ENCODE measurements around the gene SPATS2.
"Not testable (repeated sequence)": the region's sequence is repeated elsewhere in the genome, so short reads cannot be mapped to it uniquely, and the experiment has no call there.

Gene SPATS2

DNA sequence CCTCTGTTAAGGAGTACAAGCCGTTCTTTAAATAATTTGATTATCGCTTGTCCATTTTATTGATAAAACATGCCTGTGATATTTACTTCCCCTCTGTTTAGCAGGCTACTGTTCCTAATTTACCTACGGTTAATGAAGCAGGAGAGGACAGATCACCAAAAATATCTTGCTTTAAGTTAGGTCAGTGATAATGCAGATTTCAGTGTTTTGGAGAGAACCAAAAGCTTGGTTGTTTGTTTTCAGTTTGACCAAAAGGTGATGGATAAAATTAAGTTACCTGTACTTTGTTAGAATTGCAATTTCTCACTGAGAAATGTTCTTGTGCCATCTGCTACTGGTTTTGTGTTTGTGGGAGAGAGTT lies 958 bp downstream of the SPATS2 start:
- Histone ChIP-seq H3K36me3 (ENCODE audit: insufficient read depth, insufficient read length, low read length) (peaks cover 6% of the 10 kb centered on the region), H3K9me3 (ENCODE audit: insufficient read depth, low read length) (no peaks in the 10 kb centered on the region), H3K9ac (ENCODE audit: insufficient read length, low read depth) (peak overlapping the region; percentile 75), H3K4me1 (ENCODE audit: insufficient read depth, insufficient read length) (peaks cover 3% of the 10 kb centered on the region), H3K4me3 (ENCODE audit: insufficient read length, low read depth) (peak overlapping the region; percentile 66), H3K27me3 (ENCODE audit: insufficient read depth, insufficient read length) (no peaks in the 10 kb centered on the region)
- DNase-seq (ENCODE audit: low read depth, low spot score) = no peak
- no peak for TF ChIP-seq SUZ12 (IDR thresholded peaks at IDR 0.05; ENCODE audit: extremely low read depth, insufficient read depth, insufficient read length)
- no peak for TF ChIP-seq ZNF274 (IDR thresholded peaks at IDR 0.05; ENCODE audit: low read depth, low read length)
- TF ChIP-seq YY1 (IDR thresholded peaks at IDR 0.05; ENCODE audit: insufficient read depth, insufficient read length) = no peak

GRCh38 chr12:49369411-49370145 lies 2.3 kb downstream of the SPATS2 start:
- Histone ChIP-seq H3K4me1 (ENCODE audit: insufficient read depth, insufficient read length) (peaks cover 3% of the 10 kb centered on the region), H3K9ac (ENCODE audit: insufficient read length, low read depth) (no peak overlapping the region)
- DNase-seq (ENCODE audit: low read depth, low spot score) = no peak

DNA sequence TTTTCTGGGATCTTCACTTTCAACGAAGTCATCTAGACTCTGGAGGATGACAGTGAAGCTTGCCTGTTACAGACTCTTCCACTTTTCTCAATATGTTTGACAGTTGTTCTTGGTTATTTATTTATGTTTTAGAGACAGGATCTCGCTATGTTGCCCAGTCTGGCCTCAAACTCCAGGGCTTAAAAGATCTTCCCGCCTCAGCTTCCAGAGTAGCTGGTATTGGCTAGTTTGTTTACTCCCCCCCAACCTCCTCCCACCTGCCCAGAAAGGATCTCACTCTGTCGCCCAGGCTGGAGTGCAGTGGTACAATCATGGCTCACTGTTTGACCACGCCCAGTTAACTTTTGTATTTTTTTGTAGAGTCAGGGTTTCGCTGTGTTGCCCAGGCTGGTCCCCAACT lies 3.3 kb downstream of the SPATS2 start:
- H3K36me3 ChIP-seq (ENCODE audit: insufficient read depth, insufficient read length, low read length) = peaks cover 6% of the 10 kb centered on the region
- H3K27me3 ChIP-seq (ENCODE audit: insufficient read depth, insufficient read length) = no peaks in the 10 kb centered on the region
- H3K4me1 ChIP-seq (ENCODE audit: insufficient read depth, insufficient read length) = peaks cover 2% of the 10 kb centered on the region
- H3K4me3 ChIP-seq (ENCODE audit: insufficient read length, low read depth) = no peak overlapping the region
- no peak for DNase-seq (ENCODE audit: low read depth, low spot score)
- no peak overlapping the region for H3K9ac ChIP-seq (ENCODE audit: insufficient read length, low read depth)
- no peak for TF ChIP-seq SUZ12 (IDR thresholded peaks at IDR 0.05; ENCODE audit: extremely low read depth, insufficient read depth, insufficient read length)
- no peak for TF ChIP-seq YY1 (IDR thresholded peaks at IDR 0.05; ENCODE audit: insufficient read depth, insufficient read length)
- no peak for TF ChIP-seq ZNF274 (IDR thresholded peaks at IDR 0.05; ENCODE audit: low read depth, low read length)
- no peaks in the 10 kb centered on the region for H3K9me3 ChIP-seq (ENCODE audit: insufficient read depth, low read length)

More at GRCh38 chr12:49369411-49370145, 2.3 kb downstream of the SPATS2 start:
- Histone ChIP-seq H3K4me3 (ENCODE audit: insufficient read length, low read depth) (no peak overlapping the region), H3K36me3 (ENCODE audit: insufficient read depth, insufficient read length, low read length) (peaks cover 6% of the 10 kb centered on the region), H3K27me3 (ENCODE audit: insufficient read depth, insufficient read length) (no peaks in the 10 kb centered on the region), H3K9me3 (ENCODE audit: insufficient read depth, low read length) (no peaks in the 10 kb centered on the region)
- no peak for TF ChIP-seq SUZ12 (IDR thresholded peaks at IDR 0.05; ENCODE audit: extremely low read depth, insufficient read depth, insufficient read length)
- TF ChIP-seq YY1 (IDR thresholded peaks at IDR 0.05; ENCODE audit: insufficient read depth, insufficient read length) = no peak
- no peak for TF ChIP-seq ZNF274 (IDR thresholded peaks at IDR 0.05; ENCODE audit: low read depth, low read length)

DNA sequence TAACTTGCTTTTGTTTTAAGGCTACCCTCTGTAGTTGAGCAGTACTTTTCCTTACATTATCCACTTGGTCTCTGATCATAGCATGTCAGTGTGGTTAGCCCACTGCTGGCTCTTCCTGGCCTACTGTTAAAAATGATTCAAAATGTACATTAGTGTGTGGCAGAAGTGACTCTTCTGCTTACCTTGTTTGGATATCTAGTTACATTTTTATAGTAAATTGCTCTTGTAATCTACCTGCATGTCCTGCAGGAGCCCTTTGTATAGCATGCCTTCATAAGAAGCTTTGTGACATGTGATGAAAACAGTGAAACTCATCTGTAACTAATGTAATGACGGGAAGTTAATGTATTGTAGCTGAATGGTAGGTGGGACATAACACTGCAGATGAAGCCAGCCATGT lies 8.1 kb downstream of the SPATS2 start:
- no peak for DNase-seq (ENCODE audit: low read depth, low spot score)
- no peaks in the 10 kb centered on the region for H3K4me1 ChIP-seq (ENCODE audit: insufficient read depth, insufficient read length)
- H3K27me3 ChIP-seq (ENCODE audit: insufficient read depth, insufficient read length) = no peaks in the 10 kb centered on the region
- no peak overlapping the region for H3K4me3 ChIP-seq (ENCODE audit: insufficient read length, low read depth)
- no peak overlapping the region for H3K9ac ChIP-seq (ENCODE audit: insufficient read length, low read depth)
- peaks cover 6% of the 10 kb centered on the region for H3K36me3 ChIP-seq (ENCODE audit: insufficient read depth, insufficient read length, low read length)
- H3K9me3 ChIP-seq (ENCODE audit: insufficient read depth, low read length) = no peaks in the 10 kb centered on the region
- TF ChIP-seq ZNF274 (IDR thresholded peaks at IDR 0.05; ENCODE audit: low read depth, low read length) (no peak), YY1 (IDR thresholded peaks at IDR 0.05; ENCODE audit: insufficient read depth, insufficient read length) (no peak), SUZ12 (IDR thresholded peaks at IDR 0.05; ENCODE audit: extremely low read depth, insufficient read depth, insufficient read length) (no peak)

- H3K9me3 ChIP-seq (ENCODE audit: insufficient read depth, low read length) = no peaks in the 10 kb centered on the region
- no peak for DNase-seq (ENCODE audit: low read depth, low spot score)
- no peaks in the 10 kb centered on the region for H3K27me3 ChIP-seq (ENCODE audit: insufficient read depth, insufficient read length)
- no peak overlapping the region for H3K9ac ChIP-seq (ENCODE audit: insufficient read length, low read depth)
- TF ChIP-seq ZNF274 (IDR thresholded peaks at IDR 0.05; ENCODE audit: low read depth, low read length) (no peak), SUZ12 (IDR thresholded peaks at IDR 0.05; ENCODE audit: extremely low read depth, insufficient read depth, insufficient read length) (no peak), YY1 (IDR thresholded peaks at IDR 0.05; ENCODE audit: insufficient read depth, insufficient read length) (no peak)
- H3K4me3 ChIP-seq (ENCODE audit: insufficient read length, low read depth) = no peak overlapping the region
- no peaks in the 10 kb centered on the region for H3K4me1 ChIP-seq (ENCODE audit: insufficient read depth, insufficient read length)
- peaks cover 4% of the 10 kb centered on the region for H3K36me3 ChIP-seq (ENCODE audit: insufficient read depth, insufficient read length, low read length)
These were observed 10.1 kb downstream of the SPATS2 start for GRCh38 chr12:49377386-49377785.

DNA sequence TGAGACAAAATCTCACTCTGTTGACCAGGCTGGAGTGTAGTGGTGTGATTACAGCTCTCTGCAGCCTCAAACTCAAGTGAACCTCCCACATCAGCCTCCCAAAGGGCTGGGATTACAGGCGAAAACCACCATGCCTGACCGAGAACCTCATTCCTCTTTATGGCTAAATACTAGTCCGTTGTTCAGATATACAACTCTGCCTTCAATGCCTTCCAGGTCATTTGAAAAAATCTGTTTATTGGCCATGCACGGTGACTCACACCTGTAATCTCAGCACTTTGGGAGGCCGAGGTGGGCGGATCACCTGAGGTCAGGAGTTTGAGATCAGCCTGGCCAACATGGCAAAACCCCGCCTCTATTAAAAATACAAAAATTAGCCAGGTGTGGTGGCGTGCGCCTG lies 12.9 kb downstream of the SPATS2 start:
- H3K27me3 ChIP-seq (ENCODE audit: insufficient read depth, insufficient read length); H3K4me3 ChIP-seq (ENCODE audit: insufficient read length, low read depth); DNase-seq (ENCODE audit: low read depth, low spot score); H3K4me1 ChIP-seq (ENCODE audit: insufficient read depth, insufficient read length); H3K36me3 ChIP-seq (ENCODE audit: insufficient read depth, insufficient read length, low read length); H3K9ac ChIP-seq (ENCODE audit: insufficient read length, low read depth); H3K9me3 ChIP-seq (ENCODE audit: insufficient read depth, low read length): not testable (repeated sequence)

DNA sequence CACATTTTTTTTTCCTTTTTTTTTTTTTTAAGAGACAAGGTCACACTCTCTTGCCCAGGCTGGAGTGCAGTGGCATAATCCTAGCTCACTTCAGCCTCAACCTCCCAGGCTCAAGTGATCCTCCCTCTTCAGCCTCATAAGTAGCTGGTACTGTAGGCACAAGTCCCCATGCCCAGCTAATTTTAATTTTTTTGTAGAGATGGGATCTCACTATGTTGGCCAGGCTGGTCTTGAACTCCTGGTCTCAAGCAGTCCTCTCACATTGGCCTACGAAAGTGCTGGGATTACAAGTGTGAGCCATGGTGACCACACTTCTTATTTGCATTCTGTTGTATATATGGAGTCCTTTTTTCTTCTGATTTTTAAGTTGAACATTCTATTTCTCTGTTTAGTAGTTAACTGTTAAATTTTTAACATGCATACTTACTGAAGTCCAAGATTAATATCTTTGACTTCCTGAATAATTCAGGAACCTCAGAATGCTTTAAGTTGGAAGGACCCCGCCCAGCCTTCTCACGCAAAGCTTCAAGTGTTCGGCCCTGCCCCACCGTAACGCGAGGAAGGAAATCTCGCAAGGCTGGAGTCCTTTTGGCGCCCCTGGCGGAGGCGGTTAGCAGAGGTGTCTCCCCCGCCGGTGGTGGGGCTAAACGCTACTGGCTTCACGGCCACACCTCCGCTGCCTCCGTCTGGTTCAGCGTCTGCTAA lies 21.6 kb downstream of the SPATS2 start:
- TF ChIP-seq YY1 (IDR thresholded peaks at IDR 0.05; ENCODE audit: insufficient read depth, insufficient read length) = no peak
- no peak for TF ChIP-seq SUZ12 (IDR thresholded peaks at IDR 0.05; ENCODE audit: extremely low read depth, insufficient read depth, insufficient read length)
- H3K27me3 ChIP-seq (ENCODE audit: insufficient read depth, insufficient read length) = no peaks in the 10 kb centered on the region
- H3K9me3 ChIP-seq (ENCODE audit: insufficient read depth, low read length) = no peaks in the 10 kb centered on the region
- DNase-seq (ENCODE audit: low read depth, low spot score) = no peak
- peaks cover 10% of the 10 kb centered on the region for H3K36me3 ChIP-seq (ENCODE audit: insufficient read depth, insufficient read length, low read length)
- H3K4me3 ChIP-seq (ENCODE audit: insufficient read length, low read depth) = no peak overlapping the region
- peaks cover 4% of the 10 kb centered on the region for H3K4me1 ChIP-seq (ENCODE audit: insufficient read depth, insufficient read length)
- H3K9ac ChIP-seq (ENCODE audit: insufficient read length, low read depth) = no peak overlapping the region
